Measurements from ENCODE around the gene MEMO1. TPM values are rescaled to one million over a fixed set of nuclear protein-coding genes. Genes with fewer than 3 reads are reported as not detected.
"Not testable (repeated sequence)": the region's sequence is repeated elsewhere in the genome, so short reads cannot be mapped to it uniquely, and the experiment has no call there.

The MEMO1 gene
- 10 to 100 TPM; 50.1 to 52.3 TPM for total RNA-seq

DNA sequence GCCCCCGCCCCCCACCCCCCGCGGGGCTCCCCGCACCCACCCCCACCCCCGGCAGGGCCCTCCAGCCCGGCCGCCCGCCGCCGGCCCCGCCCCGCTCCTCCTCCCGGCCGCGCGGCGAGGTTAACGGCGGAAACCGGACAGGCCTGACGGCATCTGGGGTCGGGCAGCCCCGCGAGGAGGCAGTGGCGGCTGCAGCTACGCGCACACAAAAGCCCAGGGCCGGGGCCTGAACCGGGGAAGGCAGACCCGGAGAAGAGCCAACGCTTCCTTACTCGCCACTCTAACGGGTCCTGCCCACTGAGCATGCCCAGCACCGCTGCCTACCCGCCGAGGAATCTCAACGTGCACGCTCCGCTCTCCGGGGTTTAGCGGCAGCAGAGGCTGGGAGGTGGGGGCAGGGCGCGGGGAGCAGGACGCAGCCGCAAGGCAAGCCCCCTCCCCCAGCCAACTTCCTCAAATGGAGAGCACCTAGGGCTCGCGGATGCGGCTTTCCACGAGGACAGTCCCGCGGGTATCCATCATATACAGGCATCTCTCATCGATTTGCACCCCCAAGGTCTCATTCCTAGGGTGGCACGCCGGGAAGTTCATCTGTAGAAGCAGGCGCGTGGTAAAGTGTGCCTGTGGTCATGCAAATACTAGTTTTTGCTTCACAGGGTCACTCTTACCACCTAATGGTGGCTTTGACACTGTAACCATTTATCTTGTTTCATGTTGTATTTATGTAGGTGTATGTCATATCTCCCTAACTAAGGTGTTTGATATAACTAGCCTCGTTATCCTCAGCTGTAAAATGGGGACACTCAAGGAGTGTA, at the start of gene MEMO1:
Gene MEMO1, minus strand, starts transcription at position 339 of the 815 bp plus-strand sequence. CDS start 761 bp downstream, outside the sequence.
- Mint-ChIP-seq H3K9me3 (no peaks in the 10 kb centered on the region), H3K4me3 (peak within 1 kb of the TSS; percentile 78), H3K27ac (peak within 1 kb of the TSS; percentile 89), H3K4me1 (peaks cover 46% of the 10 kb centered on the region), H3K36me3 (ENCODE audit: low read depth) (peaks cover 17% of the 10 kb centered on the region), H3K27me3 (no peaks in the 10 kb centered on the region)
- CTCF ChIA-PET, result no interaction called here
- peak; percentile 94 for DNase-seq
- POLR2A ChIA-PET, result interaction anchor here (1.1 to 1.6 kb wide), 2 partner anchors 29 to 155 kb away, joined by 3 to 4 read pairs; partner anchors contain the start of genes DPY30 and SLC30A6

DNA sequence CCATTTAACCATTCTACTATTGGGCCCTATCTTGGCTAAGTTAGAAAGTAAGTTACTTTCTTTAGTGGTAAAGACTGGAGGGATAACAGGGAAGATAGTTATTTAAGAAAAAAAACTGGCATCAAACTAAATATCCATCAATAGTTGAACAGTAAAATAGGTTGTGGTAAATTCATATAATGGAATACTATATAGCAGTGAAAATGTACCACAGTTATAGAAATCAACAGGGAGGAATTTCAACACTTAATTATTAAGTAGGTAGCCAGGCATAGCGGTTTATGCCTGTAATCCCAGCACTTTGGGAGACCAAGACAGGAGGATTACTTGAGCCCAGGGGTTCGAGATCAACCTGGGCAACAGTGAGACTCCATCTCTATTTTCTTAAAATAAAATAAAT, 49.5 kb upstream of the MEMO1 start:
- POLR2A ChIA-PET, result no interaction called here
- CTCF ChIA-PET, result no interaction called here

DNA sequence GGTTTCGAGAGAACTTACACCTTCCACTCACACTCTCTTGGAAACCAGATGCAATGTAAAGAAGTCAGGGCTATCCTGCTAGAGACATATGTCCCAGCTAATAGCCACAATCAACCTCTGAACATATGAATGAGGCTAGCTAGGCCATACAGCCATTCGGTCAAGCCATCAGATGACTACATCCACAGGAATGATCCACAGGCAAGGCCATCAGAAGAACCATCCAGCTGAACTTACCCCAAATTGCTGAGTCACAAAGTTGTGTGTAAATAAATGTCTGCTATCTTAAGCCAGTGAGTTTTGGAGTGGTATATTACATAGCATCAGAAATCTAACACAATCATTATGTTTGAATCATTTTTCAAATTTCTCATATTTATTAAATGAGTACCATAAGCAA, 47.3 kb upstream of the MEMO1 start:
- Mint-ChIP-seq H3K4me1 (peaks cover 9% of the 10 kb centered on the region), H3K9me3 (no peaks in the 10 kb centered on the region), H3K4me3 (no peak overlapping the region), H3K36me3 (ENCODE audit: low read depth) (no peaks in the 10 kb centered on the region), H3K27me3 (no peaks in the 10 kb centered on the region), H3K27ac (no peak overlapping the region)
- DNase-seq, result no peak
- CTCF ChIA-PET, result interaction anchor here (1.0 to 1.1 kb wide), 2 partner anchors 18 to 31 kb away, joined by 3 read pairs; partner anchors contain the start of gene DPY30
- POLR2A ChIA-PET, result no interaction called here

More for the DNA sequence above, 49.5 kb upstream of the MEMO1 start:
- Mint-ChIP-seq H3K9me3 (no peaks in the 10 kb centered on the region), H3K27ac (no peak overlapping the region), H3K4me3 (no peak overlapping the region), H3K36me3 (ENCODE audit: low read depth) (peaks cover under 1% of the 10 kb centered on the region), H3K27me3 (no peaks in the 10 kb centered on the region), H3K4me1 (peaks cover 14% of the 10 kb centered on the region)
- DNase-seq, result no peak

DNA sequence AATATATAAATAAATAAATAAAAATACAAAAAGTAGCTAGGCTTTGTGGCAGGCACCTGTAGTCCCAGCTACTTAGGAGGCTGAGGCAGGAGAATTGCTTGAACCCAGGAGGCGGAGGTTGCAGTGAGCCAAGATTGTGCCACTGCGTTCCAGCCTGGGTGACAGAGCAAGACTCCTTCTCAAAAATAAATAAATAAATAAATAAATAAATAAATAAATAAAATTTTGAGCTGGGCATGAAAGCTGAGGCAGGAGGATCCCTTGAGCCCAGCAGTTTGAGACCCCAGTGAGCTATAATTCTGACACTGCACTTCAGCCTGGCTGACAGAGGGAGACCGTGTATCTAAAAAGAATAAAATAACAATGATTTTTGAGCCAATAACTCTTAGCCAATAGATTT, 43.8 kb upstream of the MEMO1 start:
- H3K4me3 Mint-ChIP-seq, POLR2A ChIA-PET: not testable (repeated sequence)

DNA sequence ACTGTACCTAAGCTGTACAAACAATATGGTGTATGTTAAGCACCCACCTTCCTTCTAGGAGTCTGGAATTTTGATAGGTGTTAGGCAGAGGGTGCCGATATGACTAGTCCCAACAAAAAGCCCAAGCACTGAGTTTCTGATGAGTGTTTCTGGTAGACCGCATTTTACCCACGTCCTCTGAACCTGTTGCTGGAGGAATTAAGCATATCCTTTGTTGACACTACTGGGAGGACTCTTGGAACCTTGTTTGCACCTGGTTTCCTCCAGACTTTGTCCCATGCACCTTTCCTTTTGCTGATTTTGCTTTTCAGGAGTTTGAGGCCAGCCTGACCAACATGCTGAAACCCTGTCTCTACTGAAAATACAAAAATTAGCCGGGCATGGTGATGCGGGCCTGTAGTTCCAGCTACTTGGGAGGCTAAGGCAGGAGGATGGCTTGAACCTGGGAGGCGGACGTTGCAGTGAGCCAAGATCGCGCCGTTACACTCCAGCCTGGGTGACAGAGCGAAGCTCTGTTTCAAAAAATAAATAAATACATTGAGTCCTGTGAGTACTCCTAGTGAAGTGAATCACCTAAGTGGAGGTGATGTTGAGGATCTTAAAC, 41.1 kb upstream of the MEMO1 start:
- DNase-seq, result no peak
- Mint-ChIP-seq H3K36me3 (ENCODE audit: low read depth) (no peaks in the 10 kb centered on the region), H3K9me3 (no peaks in the 10 kb centered on the region), H3K27ac (no peak overlapping the region), H3K4me3 (no peak overlapping the region), H3K27me3 (no peaks in the 10 kb centered on the region), H3K4me1 (no peaks in the 10 kb centered on the region)
- POLR2A ChIA-PET, result interaction anchor here (0.6 kb wide), 1 partner anchor 558 kb away, joined by 8 read pairs; no protein-coding TSS in a partner anchor
- CTCF ChIA-PET, result interaction anchor here (1.1 kb wide), 1 partner anchor 10 kb away, joined by 3 read pairs; no protein-coding TSS in a partner anchor

More for the DNA sequence above, 43.8 kb upstream of the MEMO1 start:
- H3K4me1 Mint-ChIP-seq; H3K9me3 Mint-ChIP-seq; H3K27me3 Mint-ChIP-seq; H3K27ac Mint-ChIP-seq; DNase-seq; H3K36me3 Mint-ChIP-seq (ENCODE audit: low read depth): not testable (repeated sequence)
- CTCF ChIA-PET, result interaction anchor here (1.2 to 1.6 kb wide), 3 partner anchors 9 to 15 kb away, joined by 4 read pairs; partner anchors contain the start of genes DPY30 and SPAST

DNA sequence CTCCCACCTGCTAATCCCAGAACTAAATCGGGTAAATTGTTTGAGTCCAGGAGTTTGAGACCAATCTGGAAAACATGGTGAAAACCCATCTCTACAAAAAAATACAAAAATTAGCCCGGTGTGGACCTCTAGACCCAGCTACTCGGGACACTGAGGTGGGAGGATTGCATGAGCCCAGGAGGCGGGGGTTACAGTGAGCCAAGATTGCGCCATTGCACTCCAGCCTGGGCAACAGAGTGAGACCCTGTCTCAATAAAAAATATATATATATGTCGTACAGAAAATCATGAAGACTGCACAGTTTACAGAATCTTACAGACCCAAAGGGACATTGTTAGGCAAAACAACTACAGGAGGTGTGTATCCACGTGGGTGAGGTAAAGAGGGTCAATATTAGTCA, 32.8 kb upstream of the MEMO1 start:
- no peak overlapping the region for H3K4me3 Mint-ChIP-seq
- POLR2A ChIA-PET, result no interaction called here

DNA sequence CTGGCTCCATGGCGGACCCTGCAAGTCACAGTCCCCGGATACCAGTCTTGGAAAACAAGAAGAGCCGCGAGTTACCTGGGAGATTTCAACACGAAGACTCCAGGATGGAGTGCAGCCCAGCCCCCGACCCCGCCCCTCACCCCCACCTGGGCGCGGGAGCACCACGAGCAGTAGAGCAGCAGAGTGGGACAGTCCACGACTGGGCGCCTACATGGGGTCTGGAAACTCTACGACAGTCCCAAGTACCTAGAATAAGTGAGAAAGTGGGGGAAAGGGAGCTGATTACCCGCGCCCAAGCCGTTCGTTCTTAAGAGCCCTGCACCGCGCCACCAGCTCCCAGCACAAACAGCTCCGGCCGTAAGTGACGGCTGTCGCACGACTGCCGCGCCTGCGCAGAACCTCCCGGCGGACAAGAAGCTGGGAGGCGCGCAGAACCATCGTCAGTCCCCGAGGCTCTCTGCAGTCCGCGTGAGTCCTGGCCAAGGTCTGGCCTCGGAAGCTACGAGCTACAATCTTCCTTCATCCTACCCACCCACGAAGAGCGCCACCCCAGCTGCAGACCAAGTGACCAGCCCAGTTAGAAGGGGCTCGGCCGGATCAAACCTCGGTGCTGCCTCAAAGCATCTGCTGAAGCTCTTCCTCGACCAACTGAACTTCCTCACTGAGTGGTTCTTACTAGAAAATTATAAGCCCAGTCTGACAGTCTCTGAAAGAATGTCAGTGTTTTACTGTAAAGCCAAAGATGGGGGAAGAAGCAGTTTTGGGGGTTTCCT, 28.8 kb upstream of the MEMO1 start, which contains the start of gene DPY30:
Gene DPY30, minus strand, starts transcription at position 359 of the 773 bp plus-strand sequence. Its CDS starts 349 bp downstream, at position 10.
- H3K9me3 Mint-ChIP-seq, result no peaks in the 10 kb centered on the region
- H3K4me3 Mint-ChIP-seq, result peak within 1 kb of the TSS; percentile 88
- peak within 1 kb of the TSS; percentile 95 for H3K27ac Mint-ChIP-seq
- peaks cover 13% of the 10 kb centered on the region for H3K4me1 Mint-ChIP-seq
- H3K36me3 Mint-ChIP-seq (ENCODE audit: low read depth), result no peaks in the 10 kb centered on the region
- no peaks in the 10 kb centered on the region for H3K27me3 Mint-ChIP-seq
- peak; percentile 92 for DNase-seq
- ChIA-PET CTCF (interaction anchor here (0.8 to 1.2 kb wide), 7 partner anchors 8 to 55 kb away, joined by 3 to 4 read pairs (median 3); no protein-coding TSS in a partner anchor), POLR2A (interaction anchor here (0.6 to 1.5 kb wide), 8 partner anchors 8 to 150 kb away, joined by 3 to 9 read pairs (median 4); partner anchors contain the start of genes MEMO1, SLC30A6 and SPAST)

More for the DNA sequence above, 32.8 kb upstream of the MEMO1 start:
- no peak for DNase-seq
- Mint-ChIP-seq H3K36me3 (ENCODE audit: low read depth) (no peaks in the 10 kb centered on the region), H3K4me1 (peaks cover 13% of the 10 kb centered on the region), H3K9me3 (no peaks in the 10 kb centered on the region), H3K27ac (no peak overlapping the region), H3K27me3 (no peaks in the 10 kb centered on the region)
- CTCF ChIA-PET, result interaction anchor here (1.9 kb wide), 1 partner anchor 11 kb away, joined by 4 read pairs; no protein-coding TSS in a partner anchor

DNA sequence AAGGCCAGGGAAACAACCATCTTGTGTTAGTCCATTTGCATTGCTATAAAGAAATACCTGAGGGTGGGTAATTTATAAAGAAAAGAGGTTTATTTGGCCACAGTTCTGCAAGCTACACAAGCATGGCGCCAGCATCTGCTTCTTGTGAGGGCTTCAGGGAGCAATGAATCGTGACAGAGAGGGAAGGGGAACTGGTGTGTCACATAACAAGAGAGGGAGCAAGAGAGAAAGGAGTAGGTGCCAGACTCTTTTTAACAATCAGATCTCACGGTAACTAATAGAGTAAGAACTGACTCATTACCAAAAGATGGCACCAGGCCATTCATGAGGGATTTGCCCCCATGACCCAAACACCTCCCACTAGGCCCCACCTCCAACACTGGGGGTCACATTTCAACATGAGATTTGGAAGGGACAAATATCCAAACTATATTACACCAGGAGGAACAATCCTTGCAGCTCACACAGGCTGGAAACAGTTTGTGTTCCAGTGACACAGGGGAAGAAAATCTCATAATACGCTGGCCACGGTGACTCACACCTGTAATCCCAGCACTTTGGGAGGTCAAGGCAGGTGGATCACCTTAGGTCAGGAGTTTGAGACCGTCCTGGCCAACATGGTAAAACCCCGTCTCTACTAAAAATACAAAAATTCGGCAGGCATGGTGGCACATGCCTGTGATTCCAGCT, 23.5 kb upstream of the MEMO1 start:
- H3K36me3 Mint-ChIP-seq (ENCODE audit: low read depth), result peaks cover 13% of the 10 kb centered on the region
- H3K27ac Mint-ChIP-seq, H3K9me3 Mint-ChIP-seq, DNase-seq, CTCF ChIA-PET, H3K27me3 Mint-ChIP-seq, H3K4me3 Mint-ChIP-seq, H3K4me1 Mint-ChIP-seq, POLR2A ChIA-PET: not testable (repeated sequence)

DNA sequence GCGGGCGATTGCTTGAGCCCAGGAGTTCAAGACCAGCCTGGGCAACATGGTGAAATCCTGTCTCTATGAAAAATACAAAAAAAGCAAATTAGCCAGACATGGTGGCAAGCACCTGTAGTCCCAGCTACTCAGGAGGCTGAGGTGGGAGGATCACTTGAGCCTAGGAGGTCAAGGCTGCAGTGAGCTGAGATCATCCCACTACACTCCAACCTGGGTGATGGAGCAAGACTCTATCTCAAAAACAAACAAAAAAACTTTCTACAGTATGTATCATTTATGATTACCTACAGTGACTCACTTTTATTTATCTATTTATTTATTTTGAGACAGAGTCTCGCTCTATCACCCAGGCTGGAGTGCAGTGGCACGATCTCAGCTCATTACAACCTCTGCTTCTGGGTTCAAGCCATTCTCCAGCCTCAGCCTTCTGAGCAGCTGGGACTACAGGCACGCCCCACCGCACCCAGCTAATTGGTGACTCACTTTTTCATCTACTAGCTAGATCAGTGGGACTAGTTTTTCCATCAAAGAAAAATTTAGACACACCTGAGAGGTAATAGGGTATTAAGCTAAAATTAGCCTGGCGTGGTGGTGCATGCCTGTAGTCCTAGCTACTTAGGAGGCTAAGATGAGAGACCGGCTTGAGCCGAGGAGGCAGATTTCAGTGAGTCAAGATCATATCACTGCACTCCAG, 8.1 kb upstream of the MEMO1 start:
- H3K4me3 Mint-ChIP-seq; H3K9me3 Mint-ChIP-seq; POLR2A ChIA-PET; H3K36me3 Mint-ChIP-seq (ENCODE audit: low read depth); H3K4me1 Mint-ChIP-seq; DNase-seq; H3K27ac Mint-ChIP-seq; H3K27me3 Mint-ChIP-seq: not testable (repeated sequence)
- CTCF ChIA-PET, result interaction anchor here (0.6 kb wide), 1 partner anchor 244 kb away, joined by 4 read pairs; no protein-coding TSS in a partner anchor

DNA sequence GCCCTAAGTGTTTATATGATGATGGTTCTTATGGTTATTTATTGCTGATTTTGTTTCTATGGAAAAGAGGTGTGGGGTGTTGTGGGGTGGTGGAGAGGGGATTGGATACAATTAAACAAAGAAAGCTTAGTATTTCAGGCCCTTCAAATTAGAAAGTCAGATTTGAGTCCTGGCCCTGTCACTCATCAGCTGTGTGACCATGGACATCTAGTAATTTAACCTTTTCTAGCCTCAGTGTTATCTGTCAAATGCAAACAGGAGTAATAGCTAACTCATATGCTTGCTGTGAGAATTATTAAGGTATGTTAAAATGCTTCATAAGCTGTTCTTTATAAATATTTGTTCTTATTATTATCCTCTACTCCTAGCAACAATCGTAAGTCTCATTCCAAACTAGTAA, 2.1 kb upstream of the MEMO1 start:
- Mint-ChIP-seq H3K36me3 (ENCODE audit: low read depth) (peaks cover 11% of the 10 kb centered on the region), H3K4me3 (no peak overlapping the region), H3K9me3 (no peaks in the 10 kb centered on the region), H3K4me1 (peaks cover 30% of the 10 kb centered on the region), H3K27ac (peak overlapping the region; percentile 70), H3K27me3 (no peaks in the 10 kb centered on the region)
- ChIA-PET CTCF (interaction anchor here (0.6 to 1.4 kb wide), 7 partner anchors 13 to 153 kb away, joined by 3 to 4 read pairs (median 3); partner anchors contain the start of genes DPY30, SLC30A6 and SPAST), POLR2A (no interaction called here)
- DNase-seq, result no peak

DNA sequence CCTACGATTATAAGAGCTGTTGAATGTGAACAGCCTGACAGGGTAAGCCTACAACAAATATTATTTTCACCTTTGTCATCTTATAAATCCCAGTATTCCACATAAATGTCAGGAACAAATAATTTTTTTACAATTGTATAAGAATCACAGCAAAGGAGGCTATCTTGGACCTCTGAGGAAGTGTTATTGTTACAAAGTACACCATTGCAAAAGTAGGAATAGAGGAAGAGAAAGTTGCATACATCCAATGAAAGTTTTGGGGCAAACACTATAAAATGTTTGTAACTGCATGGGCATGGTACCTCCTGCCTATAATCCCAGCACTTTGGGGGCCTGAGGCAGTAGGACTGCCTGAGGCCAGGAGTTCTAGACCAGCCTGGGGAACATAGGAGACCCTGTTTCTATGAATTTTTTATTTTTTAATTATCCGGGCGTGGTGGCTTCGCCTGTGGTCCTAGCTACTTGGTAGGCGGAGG, 715 bp upstream of the MEMO1 start:
- ChIA-PET CTCF (no interaction called here), POLR2A (interaction anchor here (1.1 to 1.6 kb wide), 2 partner anchors 28 to 154 kb away, joined by 3 to 4 read pairs; partner anchors contain the start of genes DPY30 and SLC30A6)
- Mint-ChIP-seq H3K4me3 (peak overlapping the region; percentile 78), H3K9me3 (no peaks in the 10 kb centered on the region), H3K36me3 (ENCODE audit: low read depth) (peaks cover 15% of the 10 kb centered on the region), H3K27ac (peak overlapping the region; percentile 89), H3K4me1 (peaks cover 39% of the 10 kb centered on the region), H3K27me3 (no peaks in the 10 kb centered on the region)
- DNase-seq, result no peak
